Endothelial cell (in vitro differentiated cells): ENCODE data around the gene HIVEP3. TPM values are rescaled to one million over a fixed set of nuclear protein-coding genes. Genes with fewer than 3 reads are reported as not detected.

Experiments
- DNase-seq: peaks from one replicate; pipeline ENCODE4 v3.0.0; 2021; ENCODE audit warnings: low spot score
- H3K27ac Mint-ChIP-seq: one replicate; pipeline ENCODE4 v1.8.0; 2021; ENCODE audit warnings: mixed read lengths, inconsistent platforms; ENCODE audit not compliant: unreplicated experiment
- H3K27me3 Mint-ChIP-seq: one replicate; pipeline ENCODE4 v1.8.0; 2021; ENCODE audit warnings: mild to moderate bottlenecking, moderate library complexity, mixed read lengths, inconsistent platforms; ENCODE audit not compliant: unreplicated experiment
- H3K36me3 Mint-ChIP-seq: one replicate; pipeline ENCODE4 v1.8.0; 2021; ENCODE audit warnings: mild to moderate bottlenecking, low read depth, mixed read lengths, inconsistent platforms; ENCODE audit not compliant: unreplicated experiment
- H3K4me1 Mint-ChIP-seq: one replicate; pipeline ENCODE4 v1.8.0; 2021; ENCODE audit warnings: mild to moderate bottlenecking, mixed read lengths, inconsistent platforms; ENCODE audit not compliant: unreplicated experiment
- H3K4me3 Mint-ChIP-seq: one replicate; pipeline ENCODE4 v1.8.0; 2021; ENCODE audit warnings: mild to moderate bottlenecking, mixed read lengths, inconsistent platforms; ENCODE audit not compliant: unreplicated experiment
- H3K9me3 Mint-ChIP-seq: one replicate; pipeline ENCODE4 v1.8.0; 2021; ENCODE audit warnings: mixed read lengths, inconsistent platforms; ENCODE audit not compliant: unreplicated experiment
- total RNA-seq: library from RNA; stranded (reverse); fragmentation: NEBNext Ultra II Directional; extraction: Animal tissue kit (Norgen Biotek cat#: 25700); gene quantifications from one replicate; pipeline ENCODE4 v1.2.1, GENCODE V29; 2021; ENCODE audit not compliant: unreplicated experiment
- TF ChIP-seq, protein P1 (sequence below): fragments of 200-600 bp; sonication (generic); IDR thresholded peaks from one replicate; pipeline ENCODE4 v1.5.0; 2021; ENCODE audit warnings: antibody characterized with exemption; ENCODE audit not compliant: unreplicated experiment

The HIVEP3 gene
- total RNA-seq, 1 donor from 2014 or later, result 8.9 TPM

DNA sequence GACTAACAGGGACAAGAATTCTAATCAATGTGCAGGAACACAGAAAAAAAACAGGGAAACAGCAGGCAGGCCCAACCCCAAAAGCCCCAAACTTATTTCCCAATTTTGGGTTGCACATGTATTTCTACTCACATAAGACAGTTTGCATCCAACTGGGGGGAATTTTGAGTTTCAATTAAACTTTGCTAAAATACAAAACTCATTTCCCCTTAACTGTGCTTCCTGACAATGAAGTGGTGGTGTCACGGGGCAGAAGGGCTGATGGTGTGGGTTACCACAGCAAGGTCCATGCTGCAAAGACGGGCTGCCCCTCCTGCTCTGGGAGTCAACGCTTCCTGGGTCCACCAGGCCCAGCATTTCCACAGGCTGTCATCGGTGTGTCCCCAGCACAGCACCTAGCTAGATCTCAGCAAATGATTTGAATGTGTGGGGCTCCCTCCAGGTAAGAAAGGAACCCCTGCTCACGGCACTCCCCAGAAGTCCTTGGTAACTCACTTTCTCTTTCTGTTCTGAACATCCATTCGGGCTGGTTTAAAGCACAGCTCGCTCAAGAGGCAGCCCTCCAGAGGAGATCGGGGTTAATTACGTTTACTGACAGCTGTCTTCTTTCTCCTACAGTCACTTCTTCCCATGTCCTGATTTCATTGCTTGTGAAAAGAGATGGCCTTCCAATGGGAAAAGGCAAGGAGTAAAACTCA is 27.4 kb downstream of the HIVEP3 start:
- DNase-seq, result no peak
- Mint-ChIP-seq H3K4me1 (peaks cover 3% of the 10 kb centered on the region), H3K9me3 (no peaks in the 10 kb centered on the region), H3K36me3 (no peaks in the 10 kb centered on the region), H3K27me3 (peaks cover 4% of the 10 kb centered on the region), H3K27ac (no peak overlapping the region), H3K4me3 (no peak overlapping the region)
- TF ChIP-seq, protein P1, sequence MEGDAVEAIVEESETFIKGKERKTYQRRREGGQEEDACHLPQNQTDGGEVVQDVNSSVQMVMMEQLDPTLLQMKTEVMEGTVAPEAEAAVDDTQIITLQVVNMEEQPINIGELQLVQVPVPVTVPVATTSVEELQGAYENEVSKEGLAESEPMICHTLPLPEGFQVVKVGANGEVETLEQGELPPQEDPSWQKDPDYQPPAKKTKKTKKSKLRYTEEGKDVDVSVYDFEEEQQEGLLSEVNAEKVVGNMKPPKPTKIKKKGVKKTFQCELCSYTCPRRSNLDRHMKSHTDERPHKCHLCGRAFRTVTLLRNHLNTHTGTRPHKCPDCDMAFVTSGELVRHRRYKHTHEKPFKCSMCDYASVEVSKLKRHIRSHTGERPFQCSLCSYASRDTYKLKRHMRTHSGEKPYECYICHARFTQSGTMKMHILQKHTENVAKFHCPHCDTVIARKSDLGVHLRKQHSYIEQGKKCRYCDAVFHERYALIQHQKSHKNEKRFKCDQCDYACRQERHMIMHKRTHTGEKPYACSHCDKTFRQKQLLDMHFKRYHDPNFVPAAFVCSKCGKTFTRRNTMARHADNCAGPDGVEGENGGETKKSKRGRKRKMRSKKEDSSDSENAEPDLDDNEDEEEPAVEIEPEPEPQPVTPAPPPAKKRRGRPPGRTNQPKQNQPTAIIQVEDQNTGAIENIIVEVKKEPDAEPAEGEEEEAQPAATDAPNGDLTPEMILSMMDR, result no peak

DNA sequence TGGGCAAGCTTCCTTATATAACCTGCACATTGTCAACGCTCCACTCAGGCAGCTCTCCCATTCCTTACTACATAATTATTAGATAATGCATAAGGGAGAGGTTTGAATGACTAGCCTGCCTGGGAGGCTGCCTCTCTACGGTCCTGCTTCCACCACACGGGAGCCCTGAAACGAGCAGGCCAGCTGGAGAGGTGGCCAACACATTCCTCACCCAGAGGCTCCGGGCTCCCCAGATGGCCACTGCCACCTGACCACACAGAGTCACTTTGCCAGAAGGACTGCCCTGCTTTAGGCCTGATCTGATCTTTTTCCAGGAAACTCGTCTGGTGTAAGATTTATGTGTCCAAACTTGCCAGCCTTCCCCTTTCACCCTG is 27.9 kb downstream of the HIVEP3 start:
- Mint-ChIP-seq H3K4me3 (no peak overlapping the region), H3K4me1 (peaks cover 5% of the 10 kb centered on the region), H3K27me3 (peaks cover 4% of the 10 kb centered on the region), H3K9me3 (no peaks in the 10 kb centered on the region), H3K36me3 (no peaks in the 10 kb centered on the region), H3K27ac (no peak overlapping the region)
- TF ChIP-seq, protein P1, result no peak
- DNase-seq, result no peak

DNA sequence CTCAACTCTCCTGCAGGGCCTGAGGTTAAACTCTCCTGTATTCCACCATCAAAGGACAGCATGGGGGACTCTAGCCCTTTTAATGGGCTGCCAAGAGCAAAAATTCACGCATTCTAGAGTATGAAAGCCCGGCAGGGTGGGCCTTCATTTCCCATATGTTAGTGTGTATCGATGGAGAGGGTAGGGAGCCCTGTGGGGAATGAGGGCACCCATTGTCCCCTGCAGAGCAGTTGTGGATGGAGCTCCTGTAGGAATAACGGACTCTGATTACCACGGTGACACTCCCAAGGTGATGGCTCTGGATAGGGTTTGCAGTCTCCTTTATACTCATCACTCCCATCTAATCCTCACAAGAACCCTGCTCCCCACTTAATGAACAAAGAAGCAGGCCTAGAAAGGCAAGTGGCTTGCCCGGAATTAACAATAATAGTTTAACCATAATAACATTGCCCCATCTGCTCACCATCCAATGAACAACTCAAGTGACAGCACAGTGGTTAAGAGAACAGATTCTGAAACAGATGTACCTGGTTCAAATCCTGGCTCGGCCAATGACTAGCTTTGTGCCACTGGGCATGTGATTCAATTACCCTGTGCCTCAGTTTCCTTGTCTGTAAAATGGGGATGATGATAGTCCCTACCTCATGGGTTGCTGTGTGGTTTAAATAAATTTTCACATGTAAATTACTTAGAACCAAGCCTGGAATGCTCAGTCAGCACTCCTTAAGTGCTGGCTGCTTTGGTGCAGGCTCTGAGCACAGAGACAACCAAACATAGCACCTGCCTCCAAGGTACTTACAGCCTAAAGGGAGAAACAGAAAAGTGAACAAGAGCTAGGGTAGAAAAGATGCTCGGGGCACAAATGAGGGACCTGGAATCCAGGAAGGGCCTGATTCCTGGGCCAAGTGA is 29.0 kb downstream of the HIVEP3 start:
- H3K27ac Mint-ChIP-seq, result no peak overlapping the region
- peaks cover 5% of the 10 kb centered on the region for H3K4me1 Mint-ChIP-seq
- TF ChIP-seq, protein P1, result no peak
- peaks cover 6% of the 10 kb centered on the region for H3K27me3 Mint-ChIP-seq
- H3K36me3 Mint-ChIP-seq, result no peaks in the 10 kb centered on the region
- no peak overlapping the region for H3K4me3 Mint-ChIP-seq
- DNase-seq, result no peak
- H3K9me3 Mint-ChIP-seq, result no peaks in the 10 kb centered on the region

DNA sequence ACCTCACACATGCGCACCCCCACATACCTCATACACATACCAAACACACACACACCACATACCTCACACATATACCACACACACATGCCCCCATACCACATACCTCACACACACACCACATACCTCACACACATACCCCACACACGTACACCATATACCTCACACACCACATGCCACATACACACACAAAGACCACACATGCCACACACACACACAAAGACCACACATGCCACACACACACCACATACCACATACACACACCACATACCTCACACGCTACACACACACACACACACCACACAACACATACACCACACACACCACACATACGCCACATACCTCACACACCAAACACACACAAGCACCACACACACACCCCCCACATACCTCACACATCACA is 30.0 kb downstream of the HIVEP3 start:
- Mint-ChIP-seq H3K36me3 (no peaks in the 10 kb centered on the region), H3K27ac (no peak overlapping the region), H3K27me3 (peaks cover 6% of the 10 kb centered on the region), H3K4me1 (peaks cover 5% of the 10 kb centered on the region), H3K9me3 (no peaks in the 10 kb centered on the region), H3K4me3 (peak overlapping the region; percentile 56)
- no peak for DNase-seq
- TF ChIP-seq, protein P1, result no peak

DNA sequence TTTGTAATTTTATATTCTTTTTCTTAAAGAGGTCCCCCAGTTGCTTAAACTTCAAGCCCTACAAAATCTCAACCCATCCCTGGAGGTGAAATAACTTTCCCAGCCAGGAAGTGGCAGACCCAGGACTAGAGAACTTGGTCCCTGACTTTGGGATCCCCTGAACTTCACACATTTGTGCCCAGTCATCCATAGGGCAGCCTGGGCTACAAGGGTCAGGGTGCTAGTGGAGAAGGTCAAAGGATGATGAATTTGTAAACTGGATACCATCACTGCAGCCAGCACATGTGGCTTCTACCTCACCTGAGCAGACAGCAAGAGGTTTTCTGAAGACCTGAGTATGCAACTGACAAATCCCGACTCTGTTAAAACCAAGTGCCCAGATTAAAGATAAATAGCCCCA is 31.4 kb downstream of the HIVEP3 start:
- DNase-seq, result no peak
- H3K36me3 Mint-ChIP-seq, result no peaks in the 10 kb centered on the region
- no peak overlapping the region for H3K4me3 Mint-ChIP-seq
- H3K27me3 Mint-ChIP-seq, result peaks cover 6% of the 10 kb centered on the region
- H3K4me1 Mint-ChIP-seq, result peaks cover 5% of the 10 kb centered on the region
- TF ChIP-seq, protein P1, result no peak
- H3K27ac Mint-ChIP-seq, result no peak overlapping the region
- H3K9me3 Mint-ChIP-seq, result no peaks in the 10 kb centered on the region
